HG02943 (cell line): ENCODE data around the gene AUTS2.

Experiments
- ATAC-seq: cut with Tn5 transposase; IDR thresholded peaks from one replicate; pipeline ENCODE4 v1.9.1; 2021; ENCODE audit warnings: mild to moderate bottlenecking, low read depth, moderate library complexity; ENCODE audit not compliant: unreplicated experiment

AUTS2 gene

GRCh38 chr7:70306173-70306572 is 707.9 kb downstream of the AUTS2 start:
- ATAC-seq, result no peak

DNA sequence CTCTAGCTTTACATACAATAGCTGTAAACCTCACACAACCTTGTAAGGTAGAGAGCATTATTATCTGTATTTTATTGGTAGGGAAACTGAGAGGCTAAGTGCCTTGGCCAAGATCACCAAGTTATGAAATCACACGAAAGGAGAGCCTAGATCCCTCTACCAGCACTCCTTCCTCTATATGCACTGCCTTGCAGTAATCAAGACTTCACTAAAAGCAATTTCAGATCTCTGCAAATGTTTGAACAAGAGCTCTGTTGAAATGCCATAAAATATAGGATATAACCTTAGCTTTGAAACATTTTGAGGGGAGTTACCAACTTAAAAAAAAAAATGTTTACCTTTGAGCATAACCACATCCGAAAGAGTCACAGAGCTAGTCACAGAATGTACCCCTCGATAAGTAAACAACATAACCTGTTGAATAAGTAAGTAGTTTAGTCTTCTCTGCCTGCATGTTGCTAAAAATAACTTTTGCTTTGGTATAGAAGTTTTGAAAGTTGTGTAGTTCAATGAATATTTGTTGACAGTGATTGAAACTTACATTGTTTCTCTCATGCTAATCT is 709.4 kb downstream of the AUTS2 start:
- no peak for ATAC-seq

- no peak for ATAC-seq
Measured at GRCh38 chr7:70312336-70312735, 714.1 kb downstream of the AUTS2 start.

DNA sequence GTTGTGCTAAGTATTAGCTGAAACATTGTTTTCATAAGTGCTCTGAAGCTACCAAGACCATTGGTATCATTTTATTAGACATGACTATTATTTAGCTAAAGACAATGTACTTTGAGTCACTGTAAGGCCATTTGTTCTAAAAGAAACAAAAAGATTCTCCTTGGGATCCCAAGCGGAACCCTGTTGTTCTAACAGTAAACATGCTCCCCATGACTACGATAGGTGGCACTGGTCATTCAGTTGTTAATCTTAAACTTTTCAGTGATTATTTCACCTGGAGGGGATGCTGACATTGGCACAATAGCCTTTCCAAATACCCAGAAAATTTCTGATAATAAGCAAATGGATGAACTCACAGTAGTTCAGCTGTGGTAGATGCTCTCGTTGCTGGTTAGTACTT is 715.0 kb downstream of the AUTS2 start:
- no peak for ATAC-seq

DNA sequence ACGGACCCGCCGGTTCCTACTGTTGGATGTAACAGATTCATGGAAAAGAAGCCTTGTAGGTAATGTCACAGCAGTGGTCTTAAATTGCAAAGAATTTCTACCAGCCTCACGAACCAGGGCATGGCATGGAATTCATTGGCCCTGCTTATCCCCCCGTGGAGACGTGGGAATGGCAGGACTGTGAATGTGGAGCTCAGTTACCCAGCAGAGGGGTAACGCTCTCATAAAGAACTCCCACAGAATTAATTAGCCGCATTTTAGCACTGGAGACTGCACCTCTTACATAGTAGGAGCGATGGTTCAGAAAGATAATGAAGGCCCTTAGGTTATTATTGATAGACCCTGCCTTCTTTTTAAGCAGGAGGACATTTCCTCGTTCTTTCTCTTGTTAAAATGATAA is 715.4 kb downstream of the AUTS2 start:
- ATAC-seq, result no peak

- no peak for ATAC-seq
Measured at GRCh38 chr7:70314221-70314620, 715.9 kb downstream of the AUTS2 start.

DNA sequence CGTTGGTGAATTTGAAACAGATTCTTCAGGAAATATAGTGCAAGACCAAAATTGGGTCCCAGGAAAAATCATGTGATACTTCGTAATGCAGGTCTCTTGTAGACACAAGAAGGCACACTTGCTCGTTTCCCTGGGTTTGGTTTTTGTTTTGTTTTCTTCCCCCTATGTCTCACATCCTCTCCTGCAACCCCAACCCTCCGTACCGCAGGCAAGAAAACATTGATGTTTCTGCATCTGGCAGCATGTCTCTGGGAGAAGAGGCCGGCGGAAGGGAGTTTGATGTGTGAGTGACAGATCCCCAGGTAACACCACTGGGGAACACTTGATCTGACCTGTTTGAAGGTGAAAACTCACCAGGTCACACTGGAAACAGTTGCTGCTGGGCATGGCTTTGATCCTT is 718.5 kb downstream of the AUTS2 start:
- ATAC-seq, result no peak

DNA sequence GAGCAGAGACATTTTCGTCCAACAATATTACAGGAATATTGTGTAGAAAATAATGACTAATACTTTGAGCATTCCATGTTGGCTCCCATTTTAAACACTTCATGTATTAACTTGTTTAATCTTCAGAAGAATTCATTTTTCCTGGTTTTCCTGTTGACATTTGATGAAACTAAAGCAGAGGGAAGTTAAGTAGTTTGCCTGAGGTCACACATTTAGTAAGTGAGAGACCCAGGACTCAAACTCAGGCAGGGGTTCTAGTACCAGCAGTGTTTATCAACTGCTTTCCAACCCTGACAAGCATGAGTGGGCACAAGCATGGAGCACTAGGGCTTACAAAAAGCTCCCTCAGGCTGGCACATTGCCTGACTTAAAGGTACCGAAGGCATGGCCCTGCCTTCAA is 719.1 kb downstream of the AUTS2 start:
- ATAC-seq, result no peak

- no peak for ATAC-seq
Measured at GRCh38 chr7:70318511-70318910, 720.2 kb downstream of the AUTS2 start.

DNA sequence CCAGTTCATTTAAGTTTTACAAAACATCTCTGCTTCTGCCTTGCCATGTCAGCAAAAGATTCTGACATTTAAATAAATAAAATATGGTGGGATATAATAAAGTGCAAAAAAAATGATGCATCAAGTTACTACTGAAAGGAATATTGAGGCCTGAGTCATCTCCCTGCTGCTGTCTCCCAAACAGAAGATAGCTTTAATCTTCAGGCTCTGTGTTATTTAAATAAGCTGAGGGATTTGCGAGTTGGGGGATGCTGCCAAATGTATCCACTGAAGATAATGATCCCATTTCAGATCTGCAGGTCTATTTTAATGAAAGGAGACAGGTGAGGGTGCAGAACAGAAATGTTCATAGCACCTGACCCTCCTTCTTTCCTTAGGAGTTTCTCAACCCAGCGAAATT is 720.8 kb downstream of the AUTS2 start:
- ATAC-seq, result no peak

DNA sequence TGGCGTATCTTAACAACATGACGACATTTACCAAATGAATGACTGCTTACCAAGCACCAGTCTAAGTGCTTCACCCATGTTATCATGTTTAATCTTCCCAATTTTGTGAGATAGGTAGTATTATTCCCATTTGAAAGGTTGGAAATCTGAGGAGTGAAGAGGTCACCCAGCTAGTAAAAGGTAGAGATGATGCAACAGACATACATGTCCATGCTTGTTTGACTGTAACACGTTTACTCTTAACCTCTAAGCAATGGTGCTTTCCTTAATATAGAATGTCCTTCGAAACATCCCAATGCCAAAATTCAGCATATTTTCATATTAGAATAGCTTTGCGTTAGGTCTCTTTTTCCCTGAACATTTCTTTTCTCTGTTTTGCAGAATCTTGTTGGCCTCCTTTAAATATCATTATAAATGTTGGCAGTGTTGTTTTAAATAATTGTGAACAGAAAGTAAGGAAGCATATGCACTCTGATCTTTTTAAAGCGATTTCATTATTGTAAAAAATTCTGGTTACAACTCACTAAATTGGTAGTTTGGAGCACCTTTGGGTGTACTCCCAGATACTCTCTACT is 722.8 kb downstream of the AUTS2 start:
- ATAC-seq, result no peak

DNA sequence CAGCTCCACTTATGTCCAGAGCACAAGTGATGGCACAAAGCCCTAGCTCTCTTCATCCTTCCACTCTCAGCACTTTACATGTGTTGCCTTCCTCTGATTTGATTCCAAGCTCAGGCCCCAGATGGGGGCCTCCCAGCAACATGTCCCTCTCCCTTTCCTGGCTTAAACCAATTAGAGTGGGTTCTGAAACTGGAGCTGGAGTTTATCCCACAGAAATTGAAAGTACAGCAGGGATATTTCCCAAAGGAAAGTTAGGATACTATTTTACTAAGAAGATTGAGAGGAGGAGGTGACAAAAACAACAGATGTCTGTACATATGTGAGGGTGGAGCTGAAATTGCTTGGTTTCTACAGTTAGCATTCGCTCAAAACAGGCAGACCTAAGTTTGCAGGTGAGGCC is 724.6 kb downstream of the AUTS2 start:
- no peak for ATAC-seq

GRCh38 chr7:70325509-70326101 is 727.3 kb downstream of the AUTS2 start:
- ATAC-seq, result no peak

DNA sequence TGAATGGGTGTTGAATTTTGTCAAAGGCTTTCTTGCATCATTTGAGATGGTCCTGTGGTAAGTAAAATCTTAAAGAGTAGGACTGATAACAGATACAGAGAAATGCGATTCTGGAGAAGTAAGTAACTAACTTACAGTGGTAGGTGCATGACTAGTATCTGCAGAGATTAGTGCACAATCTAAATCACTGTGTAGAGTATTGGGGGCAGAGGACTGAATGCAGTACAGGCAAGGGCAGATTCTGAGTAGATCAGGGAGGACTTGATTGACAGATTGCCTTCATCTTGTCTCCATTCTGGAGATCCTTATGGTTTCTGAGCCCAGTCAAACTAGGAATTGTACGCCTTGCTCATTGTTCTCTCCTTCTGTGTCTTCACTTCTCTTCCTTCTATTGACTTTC is 736.0 kb downstream of the AUTS2 start:
- no peak for ATAC-seq

DNA sequence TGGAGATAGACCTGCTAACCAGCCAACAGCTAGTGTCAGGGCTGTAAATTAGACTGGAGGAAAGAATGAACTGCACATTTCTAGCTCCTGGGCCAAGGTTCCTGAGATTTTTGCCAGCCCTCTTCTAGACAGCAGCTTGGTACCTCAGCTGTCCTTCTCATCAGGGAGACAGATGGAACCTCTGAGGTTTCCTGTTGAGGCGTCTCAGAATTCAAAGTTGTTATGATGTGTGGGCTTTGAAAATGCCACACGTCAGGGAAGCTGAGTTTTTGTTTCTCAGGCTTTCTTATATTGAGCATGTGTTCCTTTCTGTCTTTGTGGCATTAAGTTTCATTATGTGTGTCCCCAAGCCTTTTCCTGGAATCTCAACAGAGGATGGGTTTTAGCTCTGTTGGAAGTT is 736.6 kb downstream of the AUTS2 start:
- ATAC-seq, result no peak

GRCh38 chr7:70336536-70336935 is 738.3 kb downstream of the AUTS2 start:
- ATAC-seq, result no peak

DNA sequence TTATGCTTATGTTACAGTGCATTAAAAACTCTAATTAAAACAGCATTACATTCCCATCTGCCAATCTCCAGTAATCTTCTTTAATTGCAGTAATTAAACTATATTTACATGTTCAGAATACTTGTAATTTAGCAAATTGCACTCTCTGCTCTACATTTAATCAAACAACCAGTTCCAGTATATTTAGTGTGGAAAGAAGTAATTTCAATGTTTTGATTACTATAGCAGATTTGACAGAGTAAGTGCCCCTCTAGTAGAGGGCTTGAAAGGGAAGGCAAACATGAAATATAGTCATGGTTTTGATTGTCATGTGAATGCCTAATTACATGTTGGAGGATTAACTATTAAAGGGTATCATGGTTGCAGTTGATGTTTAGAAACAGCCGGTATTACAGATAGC is 739.7 kb downstream of the AUTS2 start:
- no peak for ATAC-seq

DNA sequence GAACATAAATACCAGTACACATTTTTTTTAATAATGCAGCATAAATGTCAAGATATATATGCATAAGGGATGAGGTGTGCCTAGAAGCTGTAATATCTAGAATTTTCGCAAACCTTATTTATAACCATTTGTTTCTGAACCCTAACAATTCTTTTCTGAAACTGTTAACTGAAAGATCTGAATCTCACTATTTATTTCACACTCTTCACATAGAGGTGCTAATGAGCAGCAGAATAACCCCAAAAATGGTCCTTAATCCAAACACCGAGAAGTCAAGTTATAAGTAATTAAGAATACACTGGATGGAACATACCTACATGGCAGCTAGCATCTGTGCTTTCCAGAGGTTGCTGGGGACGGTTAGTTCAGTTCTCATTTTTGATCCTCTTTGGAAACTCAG is 742.0 kb downstream of the AUTS2 start:
- no peak for ATAC-seq

DNA sequence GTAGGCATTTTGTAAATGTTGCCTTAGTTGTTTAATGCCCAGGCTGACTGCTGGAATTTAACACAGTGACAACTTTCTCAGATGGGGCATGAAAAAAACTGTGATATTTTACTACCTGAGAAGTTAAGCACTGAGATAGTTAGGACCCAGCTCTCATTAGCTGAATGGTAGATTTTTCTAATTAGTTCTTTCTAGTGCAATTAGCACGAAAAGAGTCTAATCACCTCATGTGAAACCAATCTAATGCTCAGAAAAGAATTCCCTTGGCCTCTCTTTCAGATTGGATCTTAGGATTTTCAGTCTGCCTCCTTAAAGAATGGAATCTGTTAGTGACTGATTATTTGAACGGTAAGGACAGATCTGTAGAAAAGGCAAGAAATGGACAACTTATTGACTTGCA is 743.2 kb downstream of the AUTS2 start:
- no peak for ATAC-seq

DNA sequence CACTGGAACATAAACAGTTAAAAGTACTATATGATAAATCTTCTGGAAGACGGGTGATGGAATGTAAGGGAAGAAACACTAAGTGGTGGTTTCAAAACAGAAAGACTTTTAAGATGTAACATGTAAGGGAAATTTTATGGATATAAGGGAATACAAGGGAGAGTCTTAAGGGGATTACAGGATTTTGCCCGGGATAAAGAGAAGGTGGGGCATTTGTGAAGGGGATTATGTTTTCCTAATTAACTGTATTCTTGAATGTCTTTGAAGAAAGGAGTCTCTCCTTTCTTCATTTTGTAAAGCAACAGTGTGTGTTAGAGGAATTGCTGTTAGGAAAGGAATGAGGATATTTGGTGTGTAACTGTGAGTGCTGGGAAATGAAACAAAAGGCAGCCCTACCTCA is 745.2 kb downstream of the AUTS2 start:
- no peak for ATAC-seq

DNA sequence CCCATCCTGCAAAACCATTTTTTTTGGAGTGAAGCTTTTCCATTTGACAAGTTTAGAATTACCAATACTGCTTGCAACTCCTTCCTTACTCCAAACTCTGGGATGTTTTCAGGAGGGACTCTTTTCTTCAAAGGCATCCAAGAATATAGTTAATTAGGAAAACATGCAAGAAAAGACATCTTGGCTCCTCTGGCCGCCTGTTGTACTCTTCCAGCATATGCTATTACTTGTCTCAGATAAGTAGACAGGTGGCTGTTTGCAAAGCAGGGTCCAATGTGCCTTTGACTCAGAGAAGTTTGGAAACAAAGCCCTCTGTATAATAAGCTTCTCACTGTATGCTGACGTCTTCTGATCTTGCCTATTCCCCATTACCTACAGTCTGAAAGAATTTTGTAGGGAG is 746.5 kb downstream of the AUTS2 start:
- no peak for ATAC-seq

- no peak for ATAC-seq
Measured at GRCh38 chr7:70346844-70347462, 748.7 kb downstream of the AUTS2 start.
